SH-SY5Y (cell line): ENCODE data around the gene ILK.

Source experiments
- GATA2 ChIP-seq: IDR thresholded peaks from 2 replicates; pipeline ENCODE4 v1.6.1; 2011; ENCODE audit warnings: mild to moderate bottlenecking, low read depth, low read length
- GATA3 ChIP-seq: IDR thresholded peaks from 2 replicates; pipeline ENCODE4 v1.6.1; 2011; ENCODE audit warnings: low read depth, mild to moderate bottlenecking, low read length, moderate library complexity

ILK gene

GRCh38 chr11:6636480-6636879 lies 32.9 kb downstream of the ILK start:
- TF ChIP-seq GATA2 (no peak), GATA3 (no peak)

- TF ChIP-seq GATA3 = no peak
- TF ChIP-seq GATA2 = no peak
Measured at GRCh38 chr11:6637871-6638270, 34.3 kb downstream of the ILK start.

GRCh38 chr11:6638429-6638828 lies 34.9 kb downstream of the ILK start:
- TF ChIP-seq GATA3 = no peak
- TF ChIP-seq GATA2 = no peak

GRCh38 chr11:6640036-6640984 lies 36.7 kb downstream of the ILK start:
- TF ChIP-seq GATA3 (no peak), GATA2 (no peak)

- TF ChIP-seq GATA2 (no peak), GATA3 (no peak)
Measured at GRCh38 chr11:6640985-6641701, 37.6 kb downstream of the ILK start.

- TF ChIP-seq GATA3 = no peak
- no peak for TF ChIP-seq GATA2
Measured at GRCh38 chr11:6642957-6643356, 39.4 kb downstream of the ILK start.

- TF ChIP-seq GATA3 = no peak
- TF ChIP-seq GATA2 = no peak
Measured at GRCh38 chr11:6646071-6646470, 42.5 kb downstream of the ILK start.

GRCh38 chr11:6646576-6646917 lies 43.0 kb downstream of the ILK start:
- TF ChIP-seq GATA3 (no peak), GATA2 (no peak)

- TF ChIP-seq GATA2 = no peak
Measured at GRCh38 chr11:6646918-6647679, 43.5 kb downstream of the ILK start.

- TF ChIP-seq GATA2 (no peak), GATA3 (no peak)
Measured at GRCh38 chr11:6647836-6648235, 44.3 kb downstream of the ILK start.

- no peak for TF ChIP-seq GATA3
- TF ChIP-seq GATA2 = no peak
Measured at GRCh38 chr11:6648501-6648900, 44.9 kb downstream of the ILK start.

GRCh38 chr11:6650104-6650503 lies 46.5 kb downstream of the ILK start:
- TF ChIP-seq GATA2 (no peak), GATA3 (no peak)

GRCh38 chr11:6650980-6651379 lies 47.4 kb downstream of the ILK start:
- TF ChIP-seq GATA2 (no peak), GATA3 (no peak)

- TF ChIP-seq GATA2 = no peak
- TF ChIP-seq GATA3 = no peak
Measured at GRCh38 chr11:6652182-6652581, 48.6 kb downstream of the ILK start.
